Measurements from ENCODE around the gene CHADL.

DNA sequence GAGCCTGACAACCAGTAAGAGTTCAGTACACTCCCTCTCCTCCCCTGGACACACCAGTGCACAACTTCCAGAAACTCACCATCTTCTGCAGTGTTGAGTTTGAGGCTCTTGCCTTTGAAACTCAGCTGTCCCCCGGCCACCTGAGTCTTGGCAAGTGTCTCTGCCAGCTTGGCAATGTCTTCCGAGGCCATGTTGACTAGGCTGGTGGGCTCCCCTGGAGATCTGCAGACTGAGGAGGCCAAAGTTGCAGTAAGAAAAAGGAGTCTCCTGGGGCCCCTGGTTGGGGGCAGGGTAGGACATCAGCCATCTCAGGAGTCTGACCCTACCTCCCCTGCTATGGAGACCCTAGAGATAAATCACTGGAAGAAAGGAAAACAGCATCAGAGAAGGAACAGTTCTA is 40.1 kb upstream of the CHADL start:
- no peak for TF ChIP-seq ZBTB11 (tag by site-specific recombination; conservative IDR thresholded peaks at IDR 0.05; ENCODE audit: low read depth)
- TF ChIP-seq, protein P1, sequence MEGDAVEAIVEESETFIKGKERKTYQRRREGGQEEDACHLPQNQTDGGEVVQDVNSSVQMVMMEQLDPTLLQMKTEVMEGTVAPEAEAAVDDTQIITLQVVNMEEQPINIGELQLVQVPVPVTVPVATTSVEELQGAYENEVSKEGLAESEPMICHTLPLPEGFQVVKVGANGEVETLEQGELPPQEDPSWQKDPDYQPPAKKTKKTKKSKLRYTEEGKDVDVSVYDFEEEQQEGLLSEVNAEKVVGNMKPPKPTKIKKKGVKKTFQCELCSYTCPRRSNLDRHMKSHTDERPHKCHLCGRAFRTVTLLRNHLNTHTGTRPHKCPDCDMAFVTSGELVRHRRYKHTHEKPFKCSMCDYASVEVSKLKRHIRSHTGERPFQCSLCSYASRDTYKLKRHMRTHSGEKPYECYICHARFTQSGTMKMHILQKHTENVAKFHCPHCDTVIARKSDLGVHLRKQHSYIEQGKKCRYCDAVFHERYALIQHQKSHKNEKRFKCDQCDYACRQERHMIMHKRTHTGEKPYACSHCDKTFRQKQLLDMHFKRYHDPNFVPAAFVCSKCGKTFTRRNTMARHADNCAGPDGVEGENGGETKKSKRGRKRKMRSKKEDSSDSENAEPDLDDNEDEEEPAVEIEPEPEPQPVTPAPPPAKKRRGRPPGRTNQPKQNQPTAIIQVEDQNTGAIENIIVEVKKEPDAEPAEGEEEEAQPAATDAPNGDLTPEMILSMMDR (tag by site-specific recombination; IDR thresholded peaks at IDR 0.05), result no peak
- TF ChIP-seq ZNF362 (tag by site-specific recombination; IDR thresholded peaks at IDR 0.05), result no peak
- TF ChIP-seq ZNF423 (tag by site-specific recombination; IDR thresholded peaks at IDR 0.05), result no peak
- TF ChIP-seq, protein P2, sequence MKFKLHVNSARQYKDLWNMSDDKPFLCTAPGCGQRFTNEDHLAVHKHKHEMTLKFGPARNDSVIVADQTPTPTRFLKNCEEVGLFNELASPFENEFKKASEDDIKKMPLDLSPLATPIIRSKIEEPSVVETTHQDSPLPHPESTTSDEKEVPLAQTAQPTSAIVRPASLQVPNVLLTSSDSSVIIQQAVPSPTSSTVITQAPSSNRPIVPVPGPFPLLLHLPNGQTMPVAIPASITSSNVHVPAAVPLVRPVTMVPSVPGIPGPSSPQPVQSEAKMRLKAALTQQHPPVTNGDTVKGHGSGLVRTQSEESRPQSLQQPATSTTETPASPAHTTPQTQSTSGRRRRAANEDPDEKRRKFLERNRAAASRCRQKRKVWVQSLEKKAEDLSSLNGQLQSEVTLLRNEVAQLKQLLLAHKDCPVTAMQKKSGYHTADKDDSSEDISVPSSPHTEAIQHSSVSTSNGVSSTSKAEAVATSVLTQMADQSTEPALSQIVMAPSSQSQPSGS (tag by site-specific recombination; IDR thresholded peaks at IDR 0.05; ENCODE audit: low read depth), result no peak
- no peak for TF ChIP-seq ZNF704 (tag by site-specific recombination; IDR thresholded peaks at IDR 0.05)
- TF ChIP-seq, protein P3, sequence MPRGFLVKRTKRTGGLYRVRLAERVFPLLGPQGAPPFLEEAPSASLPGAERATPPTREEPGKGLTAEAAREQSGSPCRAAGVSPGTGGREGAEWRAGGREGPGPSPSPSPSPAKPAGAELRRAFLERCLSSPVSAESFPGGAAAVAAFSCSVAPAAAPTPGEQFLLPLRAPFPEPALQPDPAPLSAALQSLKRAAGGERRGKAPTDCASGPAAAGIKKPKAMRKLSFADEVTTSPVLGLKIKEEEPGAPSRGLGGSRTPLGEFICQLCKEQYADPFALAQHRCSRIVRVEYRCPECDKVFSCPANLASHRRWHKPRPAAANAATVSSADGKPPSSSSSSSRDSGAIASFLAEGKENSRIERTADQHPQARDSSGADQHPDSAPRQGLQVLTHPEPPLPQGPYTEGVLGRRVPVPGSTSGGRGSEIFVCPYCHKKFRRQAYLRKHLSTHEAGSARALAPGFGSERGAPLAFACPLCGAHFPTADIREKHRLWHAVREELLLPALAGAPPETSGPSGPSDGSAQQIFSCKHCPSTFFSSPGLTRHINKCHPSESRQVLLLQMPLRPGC (tag by site-specific recombination; IDR thresholded peaks at IDR 0.05), result no peak
- no peak for TF ChIP-seq ZNF175 (tag by site-specific recombination; IDR thresholded peaks at IDR 0.05)
- TF ChIP-seq ZNF629 (tag by site-specific recombination; IDR thresholded peaks at IDR 0.05), result no peak
- TF ChIP-seq, protein P4, sequence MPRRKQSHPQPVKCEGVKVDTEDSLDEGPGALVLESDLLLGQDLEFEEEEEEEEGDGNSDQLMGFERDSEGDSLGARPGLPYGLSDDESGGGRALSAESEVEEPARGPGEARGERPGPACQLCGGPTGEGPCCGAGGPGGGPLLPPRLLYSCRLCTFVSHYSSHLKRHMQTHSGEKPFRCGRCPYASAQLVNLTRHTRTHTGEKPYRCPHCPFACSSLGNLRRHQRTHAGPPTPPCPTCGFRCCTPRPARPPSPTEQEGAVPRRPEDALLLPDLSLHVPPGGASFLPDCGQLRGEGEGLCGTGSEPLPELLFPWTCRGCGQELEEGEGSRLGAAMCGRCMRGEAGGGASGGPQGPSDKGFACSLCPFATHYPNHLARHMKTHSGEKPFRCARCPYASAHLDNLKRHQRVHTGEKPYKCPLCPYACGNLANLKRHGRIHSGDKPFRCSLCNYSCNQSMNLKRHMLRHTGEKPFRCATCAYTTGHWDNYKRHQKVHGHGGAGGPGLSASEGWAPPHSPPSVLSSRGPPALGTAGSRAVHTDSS (tag by site-specific recombination; IDR thresholded peaks at IDR 0.05), result no peak
- TF ChIP-seq KLF1 (tag by site-specific recombination; IDR thresholded peaks at IDR 0.05), result no peak
- TF ChIP-seq, protein P5, sequence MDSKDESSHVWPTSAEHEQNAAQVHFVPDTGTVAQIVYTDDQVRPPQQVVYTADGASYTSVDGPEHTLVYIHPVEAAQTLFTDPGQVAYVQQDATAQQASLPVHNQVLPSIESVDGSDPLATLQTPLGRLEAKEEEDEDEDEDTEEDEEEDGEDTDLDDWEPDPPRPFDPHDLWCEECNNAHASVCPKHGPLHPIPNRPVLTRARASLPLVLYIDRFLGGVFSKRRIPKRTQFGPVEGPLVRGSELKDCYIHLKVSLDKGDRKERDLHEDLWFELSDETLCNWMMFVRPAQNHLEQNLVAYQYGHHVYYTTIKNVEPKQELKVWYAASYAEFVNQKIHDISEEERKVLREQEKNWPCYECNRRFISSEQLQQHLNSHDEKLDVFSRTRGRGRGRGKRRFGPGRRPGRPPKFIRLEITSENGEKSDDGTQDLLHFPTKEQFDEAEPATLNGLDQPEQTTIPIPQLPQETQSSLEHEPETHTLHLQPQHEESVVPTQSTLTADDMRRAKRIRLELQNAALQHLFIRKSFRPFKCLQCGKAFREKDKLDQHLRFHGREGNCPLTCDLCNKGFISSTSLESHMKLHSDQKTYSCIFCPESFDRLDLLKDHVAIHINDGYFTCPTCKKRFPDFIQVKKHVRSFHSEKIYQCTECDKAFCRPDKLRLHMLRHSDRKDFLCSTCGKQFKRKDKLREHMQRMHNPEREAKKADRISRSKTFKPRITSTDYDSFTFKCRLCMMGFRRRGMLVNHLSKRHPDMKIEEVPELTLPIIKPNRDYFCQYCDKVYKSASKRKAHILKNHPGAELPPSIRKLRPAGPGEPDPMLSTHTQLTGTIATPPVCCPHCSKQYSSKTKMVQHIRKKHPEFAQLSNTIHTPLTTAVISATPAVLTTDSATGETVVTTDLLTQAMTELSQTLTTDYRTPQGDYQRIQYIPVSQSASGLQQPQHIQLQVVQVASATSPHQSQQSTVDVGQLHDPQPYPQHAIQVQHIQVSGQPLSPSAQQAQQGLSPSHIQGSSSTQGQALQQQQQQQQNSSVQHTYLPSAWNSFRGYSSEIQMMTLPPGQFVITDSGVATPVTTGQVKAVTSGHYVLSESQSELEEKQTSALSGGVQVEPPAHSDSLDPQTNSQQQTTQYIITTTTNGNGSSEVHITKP (tag by site-specific recombination; IDR thresholded peaks at IDR 0.05), result no peak

All from HEK293 (cell line).